ENCODE measurements around the gene IAH1. TPM values are rescaled to one million over a fixed set of nuclear protein-coding genes. Genes with fewer than 3 reads are reported as not detected.

IAH1 gene
- total and polyA plus RNA-seq, 2 of the 4 experiments (the other 2 are of a cell fraction) = 84.5 to 89.8 TPM

DNA sequence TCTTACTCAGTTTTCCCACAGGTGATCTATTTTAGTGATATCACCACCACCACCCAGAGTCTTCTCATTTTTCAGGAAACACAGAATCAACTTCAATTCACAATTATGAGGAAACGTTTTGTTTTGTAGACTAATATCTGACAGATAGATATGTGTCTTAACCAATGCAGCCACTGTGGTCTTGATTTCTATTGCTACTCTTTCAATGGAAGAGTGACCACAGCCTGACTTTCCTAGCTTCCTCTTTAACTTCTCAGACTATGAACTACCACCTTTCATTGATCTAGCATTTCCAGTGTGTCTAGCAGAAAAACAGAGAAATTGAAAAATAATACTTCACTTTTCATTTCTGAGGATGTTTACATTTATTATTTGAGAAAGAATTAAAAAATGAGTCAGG lies 60.8 kb downstream of the IAH1 start:
- dilution Hi-C loops (cut with HindIII; ENCODE audit: low sequenced_read_pairs, unreplicated experiment) (no loop called here), intact Hi-C loops (cut with micrococcal nuclease) (no loop called here), in situ Hi-C loops (cut with MboI; ENCODE audit: low sequenced_read_pairs) (no loop called here)
- Histone ChIP-seq H3K4me1 (ENCODE audit: control insufficient read depth, insufficient read depth, low read length) (peaks cover 2% of the 10 kb centered on the region; the same call in 1 of the 2 replicates), H3K4me3 (ENCODE audit: insufficient read depth, low read depth, low read length) (no peak overlapping the region), H3K14ac (replicated peaks; ENCODE audit: low read depth, low read length) (no peak overlapping the region), H3K18ac (ENCODE audit: low read depth, low read length) (no peak overlapping the region), H2BK5ac (ENCODE audit: low read depth, low read length, poor library complexity, severe bottlenecking) (no peak overlapping the region), H3K4ac (ENCODE audit: low read depth, low read length) (no peak overlapping the region), H3K27ac (ENCODE audit: insufficient read depth, low read length) (no peak overlapping the region), H2AFZ (replicated peaks; ENCODE audit: low read length, poor library complexity) (no peak overlapping the region), H4K8ac (ENCODE audit: low read depth in 2 of 2, low read length in 2 of 2) (no peak overlapping the region), H2BK20ac (ENCODE audit: low read depth, low read length) (no peak overlapping the region), H4K91ac (ENCODE audit: insufficient read depth, low read depth, low read length) (no peak overlapping the region), H4K20me1 (ENCODE audit: insufficient read depth, low read length) (no peaks in the 10 kb centered on the region), H3K9ac (ENCODE audit: low read depth, low read length) (no peak overlapping the region), H3K23ac (ENCODE audit: low read depth, low read length) (no peak overlapping the region), H2BK120ac (ENCODE audit: low read depth, low read length) (no peak overlapping the region), H3K36me3 (ENCODE audit: control insufficient read depth, insufficient read depth, low read length) (peaks cover 4% of the 10 kb centered on the region), H3K27me3 (ENCODE audit: control insufficient read depth, insufficient read depth, low read length) (no peaks in the 10 kb centered on the region), H3K9me1 (ENCODE audit: insufficient read depth, low read length) (peaks cover 3% of the 10 kb centered on the region; the same call in 1 of the 2 replicates), H3K9me3 (ENCODE audit: control insufficient read depth, insufficient read depth, low read length) (no peaks in the 10 kb centered on the region), H3K4me2 (ENCODE audit: low read depth, low read length) (no peak overlapping the region), H3K79me1 (ENCODE audit: low read depth in 1 of 2, low read length in 2 of 2) (peaks cover 14 to 28% of the 10 kb centered on the region in 2 experiments), H3K56ac (ENCODE audit: extremely low read depth, insufficient read depth, low read length) (no peak overlapping the region), H4K5ac (ENCODE audit: low read depth, low read length) (no peak overlapping the region), H2AK5ac (ENCODE audit: low read depth, low read length) (no peak overlapping the region), H2AK9ac (replicated peaks; ENCODE audit: low read depth, low read length, poor library complexity) (no peak overlapping the region), H2BK15ac (ENCODE audit: low read depth, low read length) (no peak overlapping the region)
- WGBS, 2 experiments (ENCODE audit: extremely low coverage in 2 of 2, insufficient read length in 1 of 2) = no CpG with 5 or more reads among the region's 1 CpG
- no peak for ATAC-seq (ENCODE audit: low read depth)
- TF ChIP-seq BHLHE40 (IDR thresholded peaks at IDR 0.05; ENCODE audit: low read depth, low read length) = no peak
- TF ChIP-seq NFE2L2 (IDR thresholded peaks at IDR 0.05; ENCODE audit: low read depth, low read length) = no peak
- TF ChIP-seq RFX5 (IDR thresholded peaks at IDR 0.05; ENCODE audit: low read depth, low read length) = no peak
- TF ChIP-seq POLR2A (IDR thresholded peaks at IDR 0.05; ENCODE audit: low read depth, low read length) = no peak
- no peak for TF ChIP-seq MAFK (IDR thresholded peaks at IDR 0.05; ENCODE audit: low read depth, low read length)
- no peak for TF ChIP-seq USF2 (IDR thresholded peaks at IDR 0.05; ENCODE audit: low read depth, low read length)
- TF ChIP-seq MAZ (IDR thresholded peaks at IDR 0.05; ENCODE audit: borderline replicate concordance, low read depth, low read length) = no peak
- no peak for TF ChIP-seq RCOR1 (IDR thresholded peaks at IDR 0.05; ENCODE audit: insufficient replicate concordance, low read length)
- TF ChIP-seq MXI1 (IDR thresholded peaks at IDR 0.05; ENCODE audit: borderline replicate concordance, low read depth, low read length) = no peak
- no peak for TF ChIP-seq FOS (IDR thresholded peaks at IDR 0.05; ENCODE audit: low read depth, low read length)
- TF ChIP-seq SMC3 (IDR thresholded peaks at IDR 0.05; ENCODE audit: low read depth, low read length) = no peak
- TF ChIP-seq CHD1 (IDR thresholded peaks at IDR 0.05; ENCODE audit: low read depth, low read length) = no peak
- TF ChIP-seq CEBPB (IDR thresholded peaks at IDR 0.05; ENCODE audit: low read depth, low read length) = no peak
- TF ChIP-seq RAD21 (IDR thresholded peaks at IDR 0.05; ENCODE audit: low read length) = no peak
- TF ChIP-seq, protein P1, sequence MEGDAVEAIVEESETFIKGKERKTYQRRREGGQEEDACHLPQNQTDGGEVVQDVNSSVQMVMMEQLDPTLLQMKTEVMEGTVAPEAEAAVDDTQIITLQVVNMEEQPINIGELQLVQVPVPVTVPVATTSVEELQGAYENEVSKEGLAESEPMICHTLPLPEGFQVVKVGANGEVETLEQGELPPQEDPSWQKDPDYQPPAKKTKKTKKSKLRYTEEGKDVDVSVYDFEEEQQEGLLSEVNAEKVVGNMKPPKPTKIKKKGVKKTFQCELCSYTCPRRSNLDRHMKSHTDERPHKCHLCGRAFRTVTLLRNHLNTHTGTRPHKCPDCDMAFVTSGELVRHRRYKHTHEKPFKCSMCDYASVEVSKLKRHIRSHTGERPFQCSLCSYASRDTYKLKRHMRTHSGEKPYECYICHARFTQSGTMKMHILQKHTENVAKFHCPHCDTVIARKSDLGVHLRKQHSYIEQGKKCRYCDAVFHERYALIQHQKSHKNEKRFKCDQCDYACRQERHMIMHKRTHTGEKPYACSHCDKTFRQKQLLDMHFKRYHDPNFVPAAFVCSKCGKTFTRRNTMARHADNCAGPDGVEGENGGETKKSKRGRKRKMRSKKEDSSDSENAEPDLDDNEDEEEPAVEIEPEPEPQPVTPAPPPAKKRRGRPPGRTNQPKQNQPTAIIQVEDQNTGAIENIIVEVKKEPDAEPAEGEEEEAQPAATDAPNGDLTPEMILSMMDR (conservative IDR thresholded peaks at IDR 0.05; ENCODE audit: low read depth, low read length) = no peak
- TF ChIP-seq, protein P2, sequence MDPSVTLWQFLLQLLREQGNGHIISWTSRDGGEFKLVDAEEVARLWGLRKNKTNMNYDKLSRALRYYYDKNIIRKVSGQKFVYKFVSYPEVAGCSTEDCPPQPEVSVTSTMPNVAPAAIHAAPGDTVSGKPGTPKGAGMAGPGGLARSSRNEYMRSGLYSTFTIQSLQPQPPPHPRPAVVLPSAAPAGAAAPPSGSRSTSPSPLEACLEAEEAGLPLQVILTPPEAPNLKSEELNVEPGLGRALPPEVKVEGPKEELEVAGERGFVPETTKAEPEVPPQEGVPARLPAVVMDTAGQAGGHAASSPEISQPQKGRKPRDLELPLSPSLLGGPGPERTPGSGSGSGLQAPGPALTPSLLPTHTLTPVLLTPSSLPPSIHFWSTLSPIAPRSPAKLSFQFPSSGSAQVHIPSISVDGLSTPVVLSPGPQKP (IDR thresholded peaks at IDR 0.05; ENCODE audit: borderline replicate concordance, low read depth, low read length) = no peak
- DNase-seq = no peak
- BruUV-seq (replicated peaks) = no TSS peak
- POLR2A ChIA-PET (ENCODE audit: unreplicated experiment) = no interaction called here
- CTCF ChIA-PET = no interaction called here

Measured in IMR-90 (cell line).